Calu3 (cell line): ENCODE measurements around the gene MAP3K15. TPM values are rescaled to one million over a fixed set of nuclear protein-coding genes. Genes with fewer than 3 reads are reported as not detected.

ENCODE experiments used
- BruUV-seq: library from RNA; stranded (reverse); fragments of 400-500 nt; replicated peaks from 2 replicates; lab custom pipeline; 2021; lab: Mats Ljungman, UMichigan
- CTCF ChIA-PET: fragments of 300-600 bp; sonication (Branson Sonifier 250); formaldehyde crosslinking; loops from one replicate; lab custom pipeline; 2022; ENCODE audit warnings: antibody characterized with exemption; lab: Charles Lee
- DNase-seq: peaks from one replicate; pipeline ENCODE4 v3.0.0; 2022
- H3K27ac Mint-ChIP-seq: one replicate; pipeline ENCODE4 v1.8.0; 2022; ENCODE audit warnings: mixed read lengths; ENCODE audit not compliant: unreplicated experiment
- H3K27me3 Mint-ChIP-seq: one replicate; pipeline ENCODE4 v1.8.0; 2022; ENCODE audit warnings: mixed read lengths; ENCODE audit not compliant: unreplicated experiment
- H3K36me3 Mint-ChIP-seq: one replicate; pipeline ENCODE4 v1.8.0; 2022; ENCODE audit warnings: mild to moderate bottlenecking, moderate library complexity, mixed read lengths; ENCODE audit not compliant: insufficient read depth, unreplicated experiment
- H3K4me1 Mint-ChIP-seq: one replicate; pipeline ENCODE4 v1.8.0; 2022; ENCODE audit warnings: mild to moderate bottlenecking, low read depth, mixed read lengths; ENCODE audit not compliant: unreplicated experiment
- H3K4me3 Mint-ChIP-seq: one replicate; pipeline ENCODE4 v1.8.0; 2022; ENCODE audit warnings: mild to moderate bottlenecking, low read depth, moderate library complexity, mixed read lengths; ENCODE audit not compliant: unreplicated experiment
- H3K9me3 Mint-ChIP-seq: one replicate; pipeline ENCODE4 v1.8.0; 2022; ENCODE audit warnings: low read depth, mixed read lengths; ENCODE audit not compliant: unreplicated experiment
- CTCF ChIP-seq: fragments of 200-600 bp; IDR thresholded peaks from one replicate; pipeline ENCODE4 v1.8.0; 2022; ENCODE audit warnings: antibody characterized with exemption; ENCODE audit not compliant: unreplicated experiment
- intact Hi-C: fragments of 100-400 bp; cut with micrococcal nuclease; formaldehyde crosslinking; loops from one replicate; pipeline ENCODE4 v1.10.0; 2022; ENCODE audit not compliant: unreplicated experiment
- total RNA-seq: library from RNA; stranded (reverse); gene quantifications from 2 replicates; pipeline ENCODE4 v1.2.3, GENCODE V29; 2022

The MAP3K15 gene
- total RNA-seq, 1 experiment from 2014 or later, result 4.8 TPM

GRCh38 chrX:19331831-19332230 is 183.5 kb downstream of the MAP3K15 start:
- Mint-ChIP-seq H3K36me3 (peaks cover 5% of the 10 kb centered on the region), H3K9me3 (no peaks in the 10 kb centered on the region), H3K27ac (no peak overlapping the region), H3K4me1 (no peaks in the 10 kb centered on the region), H3K4me3 (no peak overlapping the region), H3K27me3 (peaks cover 39% of the 10 kb centered on the region)
- no peak for TF ChIP-seq CTCF
- CTCF ChIA-PET, result no interaction called here
- intact Hi-C loops, result loop anchor here (5.0 kb wide), 3 partner anchors 290 to 395 kb away; no protein-coding TSS in a partner anchor
- no TSS peak for BruUV-seq
- DNase-seq, result no peak

- Mint-ChIP-seq H3K27me3 (peaks cover 25% of the 10 kb centered on the region), H3K27ac (no peak overlapping the region), H3K4me3 (no peak overlapping the region), H3K4me1 (no peaks in the 10 kb centered on the region), H3K36me3 (no peaks in the 10 kb centered on the region), H3K9me3 (no peaks in the 10 kb centered on the region)
- intact Hi-C loops, result no loop called here
- no peak for DNase-seq
- CTCF ChIA-PET, result no interaction called here
- no TSS peak for BruUV-seq
- TF ChIP-seq CTCF, result no peak
Observed at GRCh38 chrX:19326567-19326966, 188.7 kb downstream of the MAP3K15 start.

Other genes with a start within 250 kb of the MAP3K15 start
- 234 and 241 TPM in 2 replicates for gene PDHA1, start 171.6 kb downstream of the MAP3K15 start, total RNA-seq